HG03442 (cell line): ENCODE data around the gene SPATA9.
A peak's percentile ranks its signal among the peaks of the same experiment; 100 is the strongest.
"Not testable (repeated sequence)": the region's sequence is repeated elsewhere in the genome, so short reads cannot be mapped to it uniquely, and the experiment has no call there.

Experiments
- ATAC-seq: cut with Tn5 transposase; IDR thresholded peaks from one replicate; pipeline ENCODE4 v1.9.1; 2021; ENCODE audit warnings: mild to moderate bottlenecking, moderate library complexity; ENCODE audit not compliant: unreplicated experiment

Gene SPATA9

DNA sequence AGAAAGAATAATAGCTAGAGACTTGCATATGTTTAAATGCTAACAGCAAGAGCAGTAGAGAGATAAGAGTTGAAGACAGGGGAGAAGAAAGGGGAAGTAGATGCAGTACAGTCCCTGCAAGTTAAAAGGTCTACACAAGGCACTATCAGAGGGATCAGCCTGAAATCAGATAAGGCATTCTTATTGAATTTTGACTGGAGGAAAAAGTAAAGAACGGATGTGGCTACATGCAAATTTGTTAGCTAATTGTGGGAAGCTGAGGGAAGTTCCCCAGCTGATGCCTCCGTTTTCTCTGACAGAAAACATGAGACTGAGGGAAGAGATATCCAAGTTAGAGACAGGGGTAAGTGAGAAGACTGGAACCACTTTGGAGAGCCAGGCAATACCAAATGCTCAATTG, 35.4 kb upstream of the SPATA9 start:
- ATAC-seq: peak; percentile 88

- no peak for ATAC-seq
Measured at GRCh38 chr5:95717439-95717838, 34.6 kb upstream of the SPATA9 start.

DNA sequence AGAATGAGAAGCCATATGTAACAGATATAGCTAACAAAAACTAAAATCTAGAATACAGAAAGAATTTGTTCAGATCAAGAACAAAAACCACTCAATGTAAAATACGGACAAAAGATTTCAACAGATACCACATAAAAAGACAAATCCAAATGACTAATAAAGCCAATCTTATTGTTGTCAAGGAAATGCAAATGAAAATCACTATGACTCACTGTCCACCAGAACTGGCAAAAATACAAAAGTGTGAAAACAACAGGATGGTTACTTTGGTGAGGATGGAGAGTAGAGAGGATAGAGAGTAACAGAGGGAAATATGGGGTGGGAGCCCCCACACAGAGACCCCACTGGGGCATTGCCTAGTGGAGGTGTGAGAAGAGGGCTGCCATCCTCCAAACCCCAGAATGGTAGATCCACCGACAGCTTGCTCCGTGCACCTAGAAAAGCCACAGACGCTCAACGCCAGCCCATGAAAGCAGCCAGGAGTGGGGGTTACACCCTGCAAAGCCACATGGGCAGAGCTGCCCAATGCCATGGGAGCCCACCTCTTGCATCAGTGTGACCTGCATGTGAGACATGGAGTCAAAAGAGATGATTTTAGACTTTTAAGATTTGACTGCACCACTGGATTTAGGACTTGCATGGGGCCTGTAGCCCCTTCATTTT, 33.1 kb upstream of the SPATA9 start:
- peak; percentile 44 for ATAC-seq

- no peak for ATAC-seq
Measured at GRCh38 chr5:95713960-95714710, 31.3 kb upstream of the SPATA9 start.

DNA sequence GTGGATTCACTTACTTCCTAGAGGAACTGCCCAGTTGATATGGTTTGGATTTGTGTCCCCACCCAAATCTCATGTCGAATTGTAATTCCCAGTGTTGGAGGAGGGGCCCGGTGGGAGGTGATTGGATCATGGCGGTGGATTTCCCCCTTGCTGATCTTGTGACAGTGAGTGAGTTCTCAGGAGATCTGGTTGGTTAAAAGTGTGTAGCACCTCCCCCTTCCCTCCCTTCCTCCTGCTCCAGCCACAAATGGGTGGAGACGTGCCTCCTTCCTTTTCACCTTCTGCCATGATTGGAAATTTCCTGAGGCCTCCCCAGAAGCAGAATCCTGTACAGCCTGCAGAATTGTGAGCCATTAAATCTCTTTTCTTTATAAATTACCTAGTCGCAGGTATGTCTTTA, 30.5 kb upstream of the SPATA9 start:
- ATAC-seq: not testable (repeated sequence)

DNA sequence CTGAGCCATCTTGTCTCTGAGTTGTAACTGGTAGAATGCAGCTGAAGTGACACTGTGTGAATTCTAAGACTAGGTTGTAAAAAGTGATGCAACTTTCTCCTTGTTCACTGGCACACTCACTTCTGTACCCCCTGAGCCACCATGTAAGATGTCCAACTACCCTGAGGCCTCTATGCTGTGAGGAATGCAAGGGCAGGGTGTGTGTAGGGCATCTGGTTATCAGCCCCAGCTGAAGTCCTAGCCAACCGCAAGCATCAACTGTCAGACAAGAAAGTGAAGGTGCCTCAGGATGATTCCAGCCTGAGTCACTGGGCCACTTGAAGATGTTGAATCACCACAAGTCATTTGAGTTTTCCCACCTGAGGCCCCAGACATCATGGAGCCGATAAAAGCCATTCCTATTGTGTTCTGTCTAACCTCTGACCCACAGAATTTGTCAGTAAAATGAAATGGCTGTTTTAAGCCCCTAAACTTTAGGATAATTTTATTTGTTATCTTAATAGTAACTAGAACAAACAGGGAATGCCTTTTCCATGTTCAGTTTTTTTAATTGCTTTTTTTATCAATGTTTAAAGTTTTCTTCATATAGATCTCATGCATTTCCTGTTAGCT, 29.7 kb upstream of the SPATA9 start:
- no peak for ATAC-seq

DNA sequence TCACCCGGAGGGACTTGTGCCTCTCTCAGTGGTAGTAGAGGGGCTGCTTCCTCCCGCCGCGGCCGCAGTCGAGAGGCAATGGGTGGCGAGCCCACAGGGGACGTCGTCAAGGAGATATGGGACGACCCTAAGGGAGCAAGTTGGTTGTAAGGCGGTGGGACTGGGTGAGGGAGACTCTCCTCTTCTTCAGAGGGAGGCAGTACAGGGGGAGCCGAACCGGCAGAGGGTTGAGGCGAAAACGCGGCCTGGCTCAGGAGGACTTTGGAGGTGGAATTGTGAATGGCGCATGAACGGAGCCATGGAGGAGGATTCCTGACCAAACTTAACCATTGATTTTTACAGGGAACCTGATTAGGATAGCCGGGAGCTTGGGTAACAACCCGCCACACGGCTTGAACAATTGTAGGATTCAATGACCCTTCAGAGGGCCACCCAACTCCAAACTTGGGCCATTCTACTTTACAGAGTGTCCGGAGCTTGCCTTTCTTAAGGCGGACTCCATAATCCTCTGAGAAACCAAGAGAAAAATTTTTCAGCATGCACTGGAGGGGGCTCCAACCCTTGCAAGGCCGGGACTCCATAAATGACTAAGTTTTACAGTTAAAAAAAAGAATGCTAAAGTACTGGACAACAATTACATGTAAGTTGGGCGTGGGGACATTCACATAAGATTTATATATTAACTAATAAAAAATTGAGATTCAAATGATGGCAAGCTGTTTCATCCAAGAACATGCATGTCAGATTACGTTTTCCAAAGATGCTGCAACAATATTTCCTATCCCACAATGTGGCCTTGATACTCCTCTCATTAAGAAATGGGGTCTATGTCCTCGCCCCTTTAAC, 28.9 kb upstream of the SPATA9 start:
- ATAC-seq: no peak

GRCh38 chr5:95710651-95711500, 28.1 kb upstream of the SPATA9 start:
- ATAC-seq: not testable (repeated sequence)

- no peak for ATAC-seq
Measured at GRCh38 chr5:95709967-95710650, 27.3 kb upstream of the SPATA9 start.

GRCh38 chr5:95708876-95709275, 26.1 kb upstream of the SPATA9 start:
- no peak for ATAC-seq

GRCh38 chr5:95707534-95708188, 24.9 kb upstream of the SPATA9 start:
- not testable (repeated sequence) for ATAC-seq

GRCh38 chr5:95707055-95707454, 24.3 kb upstream of the SPATA9 start:
- ATAC-seq: no peak

DNA sequence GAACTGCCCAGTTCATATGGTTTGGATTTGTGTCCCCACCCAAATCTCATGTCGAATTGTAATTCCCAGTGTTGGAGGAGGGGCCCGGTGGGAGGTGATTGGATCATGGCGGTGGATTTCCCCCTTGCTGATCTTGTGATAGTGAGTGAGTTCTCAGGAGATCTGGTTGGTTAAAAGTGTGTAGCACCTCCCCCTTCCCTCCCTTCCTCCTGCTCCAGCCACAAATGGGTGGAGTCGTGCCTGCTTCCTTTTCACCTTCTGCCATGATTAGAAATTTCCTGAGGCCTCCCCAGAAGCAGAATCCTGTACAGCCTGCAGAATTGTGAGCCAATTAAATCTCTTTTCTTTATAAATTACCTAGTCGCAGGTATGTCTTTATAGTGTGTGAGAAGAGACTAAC, 23.4 kb upstream of the SPATA9 start:
- ATAC-seq: not testable (repeated sequence)

- ATAC-seq: no peak
Measured at GRCh38 chr5:95704150-95704549, 21.4 kb upstream of the SPATA9 start.

- ATAC-seq: no peak
Measured at GRCh38 chr5:95701074-95701473, 18.3 kb upstream of the SPATA9 start.

DNA sequence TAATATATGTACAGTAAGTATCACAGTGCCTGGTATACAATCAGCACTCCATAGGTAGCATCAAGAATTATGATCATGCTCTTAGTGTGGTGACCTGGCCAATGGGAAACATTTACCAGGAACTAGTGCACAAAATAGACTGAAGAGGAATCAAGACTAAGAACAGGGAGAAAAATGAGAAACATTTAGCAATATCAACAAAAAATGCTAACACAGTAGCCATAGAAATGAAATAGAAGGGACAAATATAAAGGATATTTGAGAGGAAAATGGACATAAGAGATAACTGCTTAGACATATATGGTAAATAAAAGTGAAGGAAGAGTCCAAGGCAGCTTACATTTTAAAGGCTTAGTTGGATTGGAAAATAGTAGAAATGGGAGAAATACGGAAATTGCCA, 16.5 kb upstream of the SPATA9 start:
- ATAC-seq: no peak

- no peak for ATAC-seq
Measured at GRCh38 chr5:95697781-95698681, 15.2 kb upstream of the SPATA9 start.

- no peak for ATAC-seq
Measured at GRCh38 chr5:95690333-95690732, 7.5 kb upstream of the SPATA9 start.
